H1 (cell line): ENCODE measurements around the gene TMEM187. TPM values are rescaled to one million over a fixed set of nuclear protein-coding genes. Genes with fewer than 3 reads are reported as not detected.

Source experiments
- CTCF ChIA-PET: fragments of 300-600 bp; sonication (Branson Sonifier 250); formaldehyde crosslinking; loops from one replicate; lab custom pipeline; 2021; ENCODE audit not compliant: partially characterized antibody; lab: Charles Lee
- POLR2A ChIA-PET: fragments of 300-600 bp; sonication (Branson Sonifier 250); formaldehyde crosslinking; loops from one replicate; lab custom pipeline; 2021; ENCODE audit warnings: inconsistent platforms; ENCODE audit not compliant: partially characterized antibody; lab: Charles Lee
- DNase-seq, 2 experiments: peaks; one replicate each; pipeline versions ENCODE4 v3.0.0 to v3.0.0-alpha.2; 2010 to 2022; ENCODE audit warnings: low spot score in 2 of 2, low read depth in 1 of 2, mixed read lengths in 1 of 2
- FAIRE-seq: peaks from 2 replicates; lab custom pipeline; 2011; peaks lifted over from hg19 to GRCh38; lab: Jason Lieb, UNC
- H2AFZ ChIP-seq: 2 replicates; pipeline ENCODE4 v1.8.1; 2012; ENCODE audit warnings: low read length, inconsistent platforms
- H2AK5ac ChIP-seq: 2 replicates; pipeline ENCODE4 v1.6.1; 2013; ENCODE audit warnings: low read depth, low read length
- H2BK120ac ChIP-seq: replicated peaks from 2 replicates; pipeline ENCODE3; 2013; ENCODE audit warnings: low read depth, low read length, inconsistent platforms
- H2BK12ac ChIP-seq: 2 replicates; pipeline ENCODE4 v1.6.1; 2013; ENCODE audit warnings: low read depth, low read length
- H2BK15ac ChIP-seq: 2 replicates; pipeline ENCODE4 v1.6.1; 2013; ENCODE audit warnings: low read length
- H2BK20ac ChIP-seq: 2 replicates; pipeline ENCODE4 v1.6.1; 2013; ENCODE audit warnings: low read length
- H2BK5ac ChIP-seq: 2 replicates; pipeline ENCODE4 v1.6.1; 2013; ENCODE audit warnings: low read depth, low read length
- H3K14ac ChIP-seq: 2 replicates; pipeline ENCODE4 v1.6.1; 2013; ENCODE audit warnings: inconsistent platforms; ENCODE audit not compliant: insufficient read length
- H3K18ac ChIP-seq: 2 replicates; pipeline ENCODE4 v1.6.1; 2013; ENCODE audit warnings: low read length; ENCODE audit errors: extremely low read depth
- H3K23ac ChIP-seq: 2 replicates; pipeline ENCODE4 v1.6.1; 2013; ENCODE audit warnings: inconsistent platforms; ENCODE audit not compliant: insufficient read length
- H3K23me2 ChIP-seq: 2 replicates; pipeline ENCODE4 v1.6.1; 2013; ENCODE audit warnings: low read depth, low read length
- H3K27ac ChIP-seq: 2 replicates; pipeline ENCODE4 v1.6.1; 2011; ENCODE audit warnings: low read depth, low read length, inconsistent platforms
- H3K27me3 ChIP-seq, 4 experiments: replicated peaks in 1 of 4; 1 replicate in 1 of 4; 2 replicates in 3 of 4; pipeline versions ENCODE4 v1.6.1 to v1.8.1; 2011 to 2013; ENCODE audit warnings: low read length in 3 of 4, mild to moderate bottlenecking in 3 of 4, inconsistent platforms in 2 of 4, mixed read lengths in 2 of 4, moderate library complexity in 1 of 4; ENCODE audit not compliant: control insufficient read depth in 3 of 4, insufficient read depth in 3 of 4; ENCODE audit errors: extremely low read depth in 1 of 4
- H3K36me3 ChIP-seq, 4 experiments: 2 replicates each; pipeline versions ENCODE4 v1.6.1 to v1.8.1; 2011 to 2013; ENCODE audit warnings: mild to moderate bottlenecking in 4 of 4, low read length in 3 of 4, moderate library complexity in 2 of 4, control low read depth in 1 of 4, inconsistent platforms in 1 of 4; ENCODE audit not compliant: insufficient read depth in 4 of 4, control insufficient read depth in 2 of 4
- H3K4ac ChIP-seq: replicated peaks from 2 replicates; pipeline ENCODE3; 2013; ENCODE audit warnings: low read length, low read depth, mixed read lengths, inconsistent platforms; ENCODE audit not compliant: insufficient read length
- H3K4me1 ChIP-seq, 4 experiments: replicated peaks in 1 of 4; 1 replicate in 1 of 4; 2 replicates in 3 of 4; pipeline versions ENCODE4 v1.6.1 to v1.8.1; 2011 to 2013; ENCODE audit warnings: low read length in 3 of 4, inconsistent platforms in 2 of 4, mixed read lengths in 1 of 4; ENCODE audit not compliant: insufficient read depth in 4 of 4, control insufficient read depth in 3 of 4
- H3K4me2 ChIP-seq, 2 experiments: 2 replicates each; pipeline versions ENCODE4 v1.6.1 to v1.8.1; 2011 to 2013; ENCODE audit warnings: low read depth in 2 of 2, low read length in 2 of 2, control low read depth in 1 of 2, inconsistent platforms in 1 of 2, mild to moderate bottlenecking in 1 of 2; ENCODE audit not compliant: insufficient read depth in 1 of 2
- H3K4me3 ChIP-seq, 4 experiments: fragments of 200-600, 300-600 bp in 1 of 4; sonication (generic), shearing (Covaris generic), sonication (Bioruptor Twin) in 1 of 4; 2 replicates each; pipeline versions ENCODE4 v1.5.1 to v1.8.1; 2011 to 2016; ENCODE audit warnings: low read length in 4 of 4, low read depth in 3 of 4, control low read depth in 2 of 4, inconsistent platforms in 2 of 4, mild to moderate bottlenecking in 2 of 4, mixed read lengths in 1 of 4, moderate library complexity in 1 of 4; ENCODE audit not compliant: insufficient read depth in 2 of 4; ENCODE audit errors: extremely low read depth in 1 of 4
- H3K56ac ChIP-seq: replicated peaks from 2 replicates; pipeline ENCODE3; 2013; ENCODE audit warnings: low read depth, mild to moderate bottlenecking, mixed read lengths, low read length, inconsistent platforms; ENCODE audit not compliant: insufficient read length
- H3K79me1 ChIP-seq: 2 replicates; pipeline ENCODE4 v1.6.1; 2013; ENCODE audit warnings: low read depth, low read length, control low read depth
- H3K79me2 ChIP-seq, 2 experiments: 2 replicates each; pipeline versions ENCODE4 v1.6.1 to v1.8.1; 2012 to 2013; ENCODE audit warnings: low read length in 2 of 2, mild to moderate bottlenecking in 2 of 2, inconsistent platforms in 1 of 2; ENCODE audit not compliant: insufficient read depth in 2 of 2, control insufficient read depth in 1 of 2
- H3K9ac ChIP-seq, 4 experiments: replicated peaks in 1 of 4; 1 replicate in 1 of 4; 2 replicates in 3 of 4; pipeline versions ENCODE4 v1.6.1 to v1.8.1; 2011 to 2013; ENCODE audit warnings: low read depth in 3 of 4, low read length in 3 of 4, control low read depth in 2 of 4, mild to moderate bottlenecking in 2 of 4, moderate library complexity in 2 of 4, inconsistent platforms in 1 of 4; ENCODE audit errors: extremely low read depth in 1 of 4
- H3K9me3 ChIP-seq, 2 experiments: 2 replicates each; pipeline versions ENCODE4 v1.6.1 to v1.8.1; 2012 to 2013; ENCODE audit warnings: mild to moderate bottlenecking in 2 of 2, moderate library complexity in 2 of 2, control low read depth in 1 of 2, inconsistent platforms in 1 of 2, low read depth in 1 of 2, low read length in 1 of 2, mixed read lengths in 1 of 2; ENCODE audit not compliant: insufficient read depth in 2 of 2
- H4K20me1 ChIP-seq, 2 experiments: replicated peaks in 1 of 2; 2 replicates each; pipeline versions ENCODE3 to v1.8.1; 2011 to 2013; ENCODE audit warnings: inconsistent platforms in 2 of 2, low read length in 2 of 2, mild to moderate bottlenecking in 1 of 2; ENCODE audit not compliant: insufficient read depth in 2 of 2, control insufficient read depth in 1 of 2
- H4K5ac ChIP-seq: 2 replicates; pipeline ENCODE4 v1.6.1; 2013; ENCODE audit warnings: low read length, low read depth, mixed read lengths, inconsistent platforms; ENCODE audit not compliant: insufficient read length
- H4K8ac ChIP-seq: 2 replicates; pipeline ENCODE4 v1.8.0; 2013; ENCODE audit warnings: mild to moderate bottlenecking, moderate library complexity, low read length, inconsistent platforms; ENCODE audit not compliant: insufficient read depth; ENCODE audit errors: extremely low read depth
- H4K91ac ChIP-seq: replicated peaks from 2 replicates; pipeline ENCODE3; 2013; ENCODE audit warnings: low read length, mixed read lengths, inconsistent platforms; ENCODE audit not compliant: insufficient read length
- BCL11A ChIP-seq, 2 experiments: IDR thresholded peaks; one replicate each; pipeline ENCODE4 v1.6.1; 2011; ENCODE audit warnings: low read depth in 2 of 2, low read length in 2 of 2, mild to moderate bottlenecking in 2 of 2
- CHD1 ChIP-seq: IDR thresholded peaks from 2 replicates; pipeline ENCODE4 v1.6.1; 2012; ENCODE audit warnings: low read depth, low read length, improper control_type of control experiment
- CREB1 ChIP-seq: IDR thresholded peaks from 2 replicates; pipeline ENCODE4 v1.6.1; 2012; ENCODE audit warnings: inconsistent platforms
- EZH2 ChIP-seq: fragments of 200-600 bp; sonication (generic); IDR thresholded peaks from 2 replicates; pipeline ENCODE4 v1.7.1; 2012; ENCODE audit warnings: low read depth, mild to moderate bottlenecking, moderate library complexity, low read length, inconsistent platforms; ENCODE audit not compliant: severe bottlenecking
- GABPA ChIP-seq: IDR thresholded peaks from 2 replicates; pipeline ENCODE4 v1.6.1; 2011; ENCODE audit warnings: mild to moderate bottlenecking, low read length, moderate library complexity, borderline replicate concordance; ENCODE audit not compliant: insufficient read depth
- HDAC2 ChIP-seq, 2 experiments: fragments of 300-600 bp in 1 of 2; sonication (generic) in 1 of 2; IDR thresholded peaks; 2 replicates each; pipeline ENCODE4 v1.6.1; 2011 to 2012; ENCODE audit warnings: low read depth in 2 of 2, low read length in 2 of 2, mild to moderate bottlenecking in 2 of 2, moderate library complexity in 2 of 2, borderline replicate concordance in 1 of 2, inconsistent platforms in 1 of 2
- KDM5A ChIP-seq: fragments of 200-600 bp; IDR thresholded peaks from 2 replicates; pipeline ENCODE4 v1.7.1; 2012; ENCODE audit warnings: mild to moderate bottlenecking, low read length, inconsistent platforms, mixed read lengths
- RXRA ChIP-seq: IDR thresholded peaks from 2 replicates; pipeline ENCODE4 v1.6.1; 2011; ENCODE audit warnings: low read depth, mild to moderate bottlenecking, low read length, moderate library complexity; ENCODE audit not compliant: insufficient read depth
- SP4 ChIP-seq: IDR thresholded peaks from 2 replicates; pipeline ENCODE4 v1.6.1; 2012; ENCODE audit warnings: low read length, inconsistent platforms
- SUZ12 ChIP-seq: fragments of 200-600 bp; sonication (generic); IDR thresholded peaks from 2 replicates; pipeline ENCODE4 v1.6.1; 2012; ENCODE audit warnings: mild to moderate bottlenecking, inconsistent platforms, low read length, moderate library complexity, mixed read lengths
- USF2 ChIP-seq: IDR thresholded peaks from 2 replicates; pipeline ENCODE4 v1.6.1; 2011; ENCODE audit warnings: low read length, improper control_type of control experiment
- YY1 ChIP-seq: IDR thresholded peaks from 2 replicates; pipeline ENCODE4 v1.6.1; 2011; ENCODE audit warnings: low read depth, mild to moderate bottlenecking, low read length
- ZNF274 ChIP-seq: IDR thresholded peaks from 2 replicates; pipeline ENCODE4 v1.7.0; 2012; ENCODE audit warnings: low read length, borderline replicate concordance; ENCODE audit errors: extremely low read depth
- WGBS, 2 experiments: shearing (Covaris generic) in 1 of 2; methylation state at CpG; one replicate each; pipeline versions ENCODE4 v1.1.6 to v1.1.7; 2013 to 2015; ENCODE audit warnings: low lambda C conversion rate in 2 of 2, mixed read lengths in 2 of 2, inconsistent platforms in 1 of 2, low coverage in 1 of 2, missing lambda C conversion rate in 1 of 2; ENCODE audit not compliant: insufficient replicate concordance in 2 of 2, insufficient coverage in 1 of 2, insufficient read length in 1 of 2; ENCODE audit errors: extremely low coverage in 1 of 2, missing lambda C conversion rate in 1 of 2; 5-methylcytosine and 5-hydroxymethylcytosine counted together
- polyA plus RNA-seq, 7 experiments: library from polyadenylated mRNA; depleted of rRNA in 3 of 7; stranded (reverse) in 5 of 7; unstranded in 2 of 7; fragments of >200 nt in 5 of 7; fragments of 200-250 nt in 2 of 7; gene quantifications; 1 replicate in 5 of 7; 2 replicates in 1 of 7; 4 replicates in 1 of 7; pipeline versions ENCODE4 v1.2.1 to v1.2.3, GENCODE V29; 2011 to 2013; ENCODE audit warnings: missing spikeins in 2 of 7, mixed read lengths in 2 of 7
- total RNA-seq: library from RNA; stranded (reverse); fragmentation: NEBNext Ultra II Directional; extraction: Animal tissue kit (Norgen Biotek cat#: 25700); gene quantifications from 2 replicates; pipeline ENCODE4 v1.2.1, GENCODE V29; 2021

TMEM187 gene
- total and polyA plus RNA-seq, 2 of the 8 experiments (the other 6 are each of a cell fraction or from before 2014, with no cell fraction given): 5.0 to 14.5 TPM

GRCh38 chrX:153983321-153983801 is 10.8 kb downstream of the TMEM187 start:
- Histone ChIP-seq H3K9me3 (no peaks in the 10 kb centered on the region), H3K14ac (no peak overlapping the region), H2BK12ac (no peak overlapping the region), H2AK5ac (no peak overlapping the region), H3K23me2 (no peaks in the 10 kb centered on the region), H3K18ac (no peak overlapping the region), H2BK120ac (no peak overlapping the region), H3K4ac (no peak overlapping the region), H3K36me3 (no peaks in the 10 kb centered on the region), H3K27ac (no peak overlapping the region), H4K5ac (no peak overlapping the region), H2BK5ac (no peak overlapping the region), H4K91ac (no peak overlapping the region), H3K4me2 (no peak overlapping the region), H3K23ac (no peak overlapping the region), H3K4me1 (peaks cover 0 to 4% (median 0%) of the 10 kb centered on the region in 4 experiments; a peak in 1 of 7 replicates), H2BK20ac (no peak overlapping the region), H2BK15ac (no peak overlapping the region), H3K27me3 (no peaks in the 10 kb centered on the region), H3K56ac (no peak overlapping the region), H4K20me1 (no peaks in the 10 kb centered on the region), H3K9ac (no peak overlapping the region), H3K4me3 (no peak overlapping the region), H3K79me2 (no peaks in the 10 kb centered on the region), H3K79me1 (no peaks in the 10 kb centered on the region), H2AFZ (no peak overlapping the region), H4K8ac (no peak overlapping the region)
- ChIA-PET CTCF (no interaction called here), POLR2A (interaction anchor here (1.2 kb wide), 1 partner anchor 10 kb away, joined by 3 read pairs; no protein-coding TSS in a partner anchor)
- WGBS, 2 experiments: 90% methylated on average over 11 of the region's 12 CpGs; no CpG with 5 or more reads in 1 of the 2 experiments
- no peak for FAIRE-seq
- no peak for TF ChIP-seq ZNF274
- TF ChIP-seq USF2: no peak
- no peak for TF ChIP-seq SP4
- TF ChIP-seq BCL11A (IDR thresholded peaks at IDR 0.05; ENCODE audit: low read depth in 2 of 2, low read length in 2 of 2): no peak
- TF ChIP-seq EZH2: no peak
- no peak for TF ChIP-seq KDM5A
- TF ChIP-seq GABPA: no peak
- no peak for TF ChIP-seq CREB1
- TF ChIP-seq HDAC2 (IDR thresholded peaks at IDR 0.05; ENCODE audit: borderline replicate concordance in 1 of 2, low read depth in 2 of 2, low read length in 2 of 2): no peak
- TF ChIP-seq CHD1: no peak
- no peak for TF ChIP-seq YY1
- TF ChIP-seq RXRA: no peak
- no peak for TF ChIP-seq SUZ12
- DNase-seq: no peak
